Gastrocnemius medialis (tissue), 4 donors: Measurements from ENCODE around the gene TSSK1B.

Source experiments
- POLR2A ChIP-seq, 2 donors: fragments of 450-650 bp; IDR thresholded peaks; one replicate each; pipeline ENCODE4 v1.6.1; 2017; ENCODE audit warnings: antibody characterized with exemption in 2 of 2, mild to moderate bottlenecking in 2 of 2, moderate library complexity in 2 of 2
- TF ChIP-seq, protein P1 (sequence below), 5 experiments: fragments of 450-650 bp in 3 of 5; fragments of 200-600 bp in 2 of 5; sonication (generic) in 2 of 5; IDR thresholded peaks in 4 of 5; conservative IDR thresholded peaks in 1 of 5; 1 replicate in 4 of 5; 2 replicates in 1 of 5; pipeline ENCODE4 v1.5.1; 2016 to 2019; ENCODE audit warnings: antibody characterized with exemption in 5 of 5, mild to moderate bottlenecking in 3 of 5, moderate library complexity in 3 of 5

GRCh38 chr5:113480243-113480642 is 45.5 kb upstream of the TSSK1B start:
- TF ChIP-seq, protein P1, sequence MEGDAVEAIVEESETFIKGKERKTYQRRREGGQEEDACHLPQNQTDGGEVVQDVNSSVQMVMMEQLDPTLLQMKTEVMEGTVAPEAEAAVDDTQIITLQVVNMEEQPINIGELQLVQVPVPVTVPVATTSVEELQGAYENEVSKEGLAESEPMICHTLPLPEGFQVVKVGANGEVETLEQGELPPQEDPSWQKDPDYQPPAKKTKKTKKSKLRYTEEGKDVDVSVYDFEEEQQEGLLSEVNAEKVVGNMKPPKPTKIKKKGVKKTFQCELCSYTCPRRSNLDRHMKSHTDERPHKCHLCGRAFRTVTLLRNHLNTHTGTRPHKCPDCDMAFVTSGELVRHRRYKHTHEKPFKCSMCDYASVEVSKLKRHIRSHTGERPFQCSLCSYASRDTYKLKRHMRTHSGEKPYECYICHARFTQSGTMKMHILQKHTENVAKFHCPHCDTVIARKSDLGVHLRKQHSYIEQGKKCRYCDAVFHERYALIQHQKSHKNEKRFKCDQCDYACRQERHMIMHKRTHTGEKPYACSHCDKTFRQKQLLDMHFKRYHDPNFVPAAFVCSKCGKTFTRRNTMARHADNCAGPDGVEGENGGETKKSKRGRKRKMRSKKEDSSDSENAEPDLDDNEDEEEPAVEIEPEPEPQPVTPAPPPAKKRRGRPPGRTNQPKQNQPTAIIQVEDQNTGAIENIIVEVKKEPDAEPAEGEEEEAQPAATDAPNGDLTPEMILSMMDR (IDR thresholded peaks at IDR 0.05 in 4 of 5, conservative IDR thresholded peaks at IDR 0.05 in 1 of 5) = no peak
- TF ChIP-seq POLR2A (IDR thresholded peaks at IDR 0.05) = no peak
